ENCODE measurements around the gene SNX25.
"Not testable (repeated sequence)": the region's sequence is repeated elsewhere in the genome, so short reads cannot be mapped to it uniquely, and the experiment has no call there.

SNX25 gene

DNA sequence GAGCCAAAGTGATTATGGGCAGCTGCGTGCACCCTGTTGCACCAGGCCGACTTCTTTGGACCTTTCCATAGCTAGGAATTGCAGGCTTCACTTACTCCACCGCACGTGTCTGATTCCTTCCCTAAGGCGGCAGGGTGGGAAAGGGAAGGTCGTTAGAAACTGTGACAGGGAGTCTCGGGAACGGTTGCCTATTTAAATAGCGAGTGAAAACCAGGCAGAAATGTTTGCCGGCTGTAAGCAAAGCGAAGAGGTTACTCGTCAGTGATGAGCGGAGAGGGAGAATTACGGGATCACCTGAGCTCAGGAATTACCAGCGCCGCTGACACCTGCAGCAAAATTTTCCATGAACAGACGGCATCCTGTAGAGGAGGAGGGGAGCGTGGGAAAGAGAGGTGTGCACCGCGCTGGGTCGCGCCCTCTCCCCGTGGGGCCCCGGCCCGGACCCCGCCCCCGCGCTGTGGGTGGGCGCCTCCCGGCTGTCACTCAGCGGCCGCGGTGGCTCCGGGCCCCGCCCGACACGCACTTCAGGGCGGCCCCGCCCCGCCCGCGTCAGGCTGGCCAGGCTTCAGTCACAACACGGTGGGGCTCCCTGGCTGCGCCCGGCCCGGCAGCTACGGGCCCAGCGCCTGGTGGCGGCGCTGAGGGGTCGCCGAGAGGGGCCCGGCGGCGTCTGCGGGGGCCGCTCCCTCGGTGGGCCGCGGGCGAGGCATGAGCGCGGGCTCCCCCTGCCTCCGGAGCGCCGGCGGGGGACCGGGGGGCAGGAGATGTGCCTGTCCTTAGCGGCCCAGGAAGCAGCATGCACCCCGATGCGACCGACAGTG, at the start of gene SNX25:
TSS of gene SNX25 (plus strand) at position 568 of the 821 bp plus-strand sequence. CDS start at position 797, 229 bp downstream.
- peak; percentile 68 to 80 for DNase-seq

- DNase-seq, result no peak
Observed at GRCh38 chr4:185165605-185166063, 43.8 kb upstream of the SNX25 start.

DNA sequence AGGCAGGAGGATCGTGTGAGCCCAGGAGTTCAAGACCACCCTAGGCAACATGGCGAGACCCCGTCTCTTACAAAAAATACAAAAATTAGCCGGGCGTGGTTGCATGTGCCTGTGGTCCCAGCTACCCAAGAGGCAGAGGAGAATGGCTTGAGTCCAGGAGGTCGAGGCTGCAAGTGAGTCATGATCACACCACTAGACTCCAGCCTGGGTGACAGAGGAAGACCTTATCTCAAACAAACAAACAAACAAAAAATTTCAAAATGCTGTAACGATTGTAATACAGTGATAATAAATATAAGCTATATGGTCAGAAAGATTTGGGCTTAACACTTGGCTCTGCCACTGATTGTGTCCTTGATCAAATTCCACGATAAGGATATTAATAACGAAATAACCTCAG, 42.2 kb upstream of the SNX25 start:
- DNase-seq, result no peak

DNA sequence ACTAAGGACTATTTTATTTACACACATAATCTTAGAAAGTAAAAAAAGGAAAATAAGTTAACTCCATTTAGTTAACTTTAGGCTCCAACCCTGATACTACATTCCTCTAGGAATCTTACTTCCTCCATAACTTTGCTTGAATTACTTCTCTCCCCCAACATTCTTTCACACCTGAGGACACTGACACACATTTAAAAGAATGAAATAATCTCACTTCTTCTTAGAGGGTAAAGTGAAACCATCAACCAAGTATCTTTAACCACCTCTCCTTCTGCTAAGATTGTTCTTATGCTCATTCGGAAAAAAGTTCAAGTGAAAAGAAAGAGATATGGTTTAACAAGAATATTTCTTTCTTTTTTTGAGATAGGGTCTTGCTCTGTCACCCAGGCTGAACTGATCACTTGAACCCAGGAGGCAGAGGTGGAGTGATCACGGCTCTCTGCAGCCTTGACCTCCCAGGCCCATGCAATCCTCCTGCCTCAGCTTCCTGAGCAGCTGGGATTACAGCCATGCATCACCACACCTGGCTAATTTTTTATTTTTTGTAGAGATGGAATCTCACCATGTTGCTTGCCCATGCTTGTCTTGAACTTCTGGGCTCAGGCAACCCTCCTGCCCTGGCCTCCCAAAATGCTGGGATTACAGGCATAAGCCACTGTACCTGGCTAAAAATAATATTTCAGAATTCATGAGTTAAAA, 37.9 kb upstream of the SNX25 start:
- DNase-seq, result no peak

GRCh38 chr4:185179488-185179887, 29.9 kb upstream of the SNX25 start:
- DNase-seq, result no peak

- no peak for DNase-seq
Observed at GRCh38 chr4:185182239-185182638, 27.2 kb upstream of the SNX25 start.

DNA sequence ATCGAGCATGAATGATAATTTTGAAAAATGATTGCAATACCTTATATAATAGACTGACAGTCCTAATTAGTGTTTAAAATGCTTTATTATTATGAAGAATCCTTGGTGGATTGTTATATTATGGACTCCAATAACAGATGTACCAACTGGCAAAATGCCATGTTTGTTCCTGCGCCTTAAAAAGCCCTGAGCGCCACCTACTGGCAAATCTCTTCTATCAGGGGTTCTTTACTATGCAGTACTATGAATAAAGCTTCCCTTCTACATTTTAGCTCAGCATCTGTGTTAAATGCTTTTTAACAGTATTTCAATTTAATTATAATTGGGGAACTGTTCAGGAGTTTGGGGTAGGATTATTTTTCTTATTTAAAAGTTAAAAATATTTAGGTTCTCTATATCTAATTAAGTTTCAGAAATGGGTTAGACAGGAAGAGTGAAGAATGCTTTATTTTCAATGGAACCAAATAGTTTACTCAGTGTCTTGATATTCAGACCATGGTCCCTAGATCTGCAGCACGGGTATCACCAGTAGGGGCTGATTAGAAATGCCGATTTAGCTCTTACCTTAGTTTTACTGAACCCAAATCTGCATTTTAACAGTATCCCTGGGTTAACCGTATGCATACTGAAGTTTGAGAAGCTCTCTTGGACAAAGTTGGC, 25.6 kb upstream of the SNX25 start:
- peak; percentile 80 to 83 for DNase-seq

- DNase-seq, result no peak
Observed at GRCh38 chr4:185186769-185187168, 22.6 kb upstream of the SNX25 start.

GRCh38 chr4:185189606-185190305, 19.6 kb upstream of the SNX25 start:
- no peak for DNase-seq

- no peak for DNase-seq
Observed at GRCh38 chr4:185190306-185190856, 19.0 kb upstream of the SNX25 start.

DNA sequence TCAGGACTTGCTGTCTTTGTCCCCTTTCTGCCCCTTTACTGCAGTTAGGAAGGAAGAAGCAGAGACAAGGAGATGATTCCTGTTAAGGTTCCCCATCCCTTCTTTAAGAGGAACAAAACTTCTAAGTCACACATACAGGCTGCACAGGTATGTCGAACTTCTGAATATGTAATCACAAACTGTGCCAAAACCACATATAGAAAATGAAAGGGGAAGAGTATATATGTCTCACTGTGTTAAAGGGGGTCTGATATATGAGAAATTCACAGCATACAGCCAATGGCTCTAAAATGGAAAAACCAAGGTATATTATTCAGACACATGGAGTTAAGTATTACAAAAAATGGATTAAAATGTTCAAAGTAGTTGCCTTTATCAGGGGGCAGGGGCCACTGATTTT, 17.3 kb upstream of the SNX25 start:
- no peak for DNase-seq

- no peak for DNase-seq
Observed at GRCh38 chr4:185194924-185195888, 14.2 kb upstream of the SNX25 start.

DNA sequence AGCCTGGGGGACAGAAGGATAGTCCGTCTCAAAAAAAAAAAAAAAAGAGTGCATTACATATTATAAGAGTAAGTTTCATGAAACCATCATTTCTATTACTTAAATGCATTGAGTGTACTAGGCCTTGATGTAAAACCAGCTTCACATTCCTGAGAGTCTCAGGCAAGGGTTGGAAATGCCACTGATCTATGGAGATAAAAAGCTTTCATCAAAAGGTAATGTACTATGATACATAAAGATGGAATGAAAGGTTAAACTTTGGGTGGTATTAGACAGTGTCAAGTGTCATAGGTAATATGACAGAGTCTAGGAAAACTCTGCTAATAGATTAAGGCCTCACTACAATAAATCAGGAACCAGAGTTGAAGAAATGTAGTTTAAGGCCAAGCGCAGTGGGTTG, 13.0 kb upstream of the SNX25 start:
- no peak for DNase-seq

- not testable (repeated sequence) for DNase-seq
Observed at GRCh38 chr4:185198189-185198588, 11.2 kb upstream of the SNX25 start.

GRCh38 chr4:185201977-185202962, 7.1 kb upstream of the SNX25 start:
- no peak for DNase-seq

GRCh38 chr4:185202984-185203485, 6.4 kb upstream of the SNX25 start:
- no peak for DNase-seq

DNA sequence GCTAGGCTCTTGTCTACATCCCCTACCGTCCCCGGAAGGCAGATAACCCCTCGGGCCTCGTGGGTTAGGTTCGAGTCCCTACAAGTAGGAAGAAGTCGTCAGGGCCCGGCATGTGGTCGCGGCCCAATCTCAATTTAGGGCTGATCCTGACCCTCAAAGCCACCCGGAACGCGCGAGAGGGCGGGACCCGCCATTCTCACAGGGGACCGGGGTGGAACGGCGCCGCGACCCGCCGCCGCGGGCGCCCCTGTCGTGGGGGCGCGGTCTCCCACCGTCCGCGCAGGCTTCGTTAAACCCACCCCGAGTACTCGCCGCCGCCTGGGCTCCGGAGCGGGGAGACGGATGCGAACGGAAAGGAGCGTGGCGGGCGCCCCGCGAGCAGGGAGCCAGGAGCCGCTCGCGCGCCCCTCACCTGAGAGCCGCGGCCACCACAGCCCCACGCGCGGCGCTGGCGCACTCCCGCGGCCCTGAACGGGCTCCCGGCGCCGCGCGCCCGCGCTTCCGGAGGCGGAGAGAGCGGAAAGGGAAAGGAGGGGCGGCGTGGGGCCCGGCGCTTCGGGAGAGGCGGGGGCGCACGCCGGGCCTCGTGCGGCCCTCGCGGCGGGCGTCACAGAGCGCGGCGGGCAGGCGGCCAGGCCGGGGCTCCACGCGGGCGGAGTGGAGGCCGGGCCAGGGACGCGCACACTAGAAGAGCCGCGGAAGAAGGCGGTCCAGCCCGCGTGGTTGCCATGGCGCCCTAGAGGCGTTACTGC, 5.7 kb upstream of the SNX25 start, which contains the start of gene CFAP97:
TSS of gene CFAP97 (minus strand) at position 515 of the 752 bp plus-strand sequence. CDS start 12,804 bp downstream, outside the sequence.
- DNase-seq, result peak; percentile 79 to 87

GRCh38 chr4:185204238-185204910, 5.0 kb upstream of the SNX25 start:
- peak in 1 of 2 experiments; percentile 3 for DNase-seq

Data from NCI-H2081 (cell line).